ENCODE measurements around the gene RFX1.

- no peak for TF ChIP-seq CTCF (conservative IDR thresholded peaks at IDR 0.05)
- no peak for TF ChIP-seq EZH2 (IDR thresholded peaks at IDR 0.05; ENCODE audit: low read depth)
These were observed 21.0 kb downstream of the RFX1 start for GRCh38 chr19:13984875-13985741.

All from PC-9 (cell line).